SK-N-MC (cell line): ENCODE measurements around the gene CCNI2.

Experiments used
- EZH2 ChIP-seq: fragments of 200-600 bp; sonication (generic); IDR thresholded peaks from one replicate; pipeline ENCODE4 v1.6.1; 2017; ENCODE audit warnings: antibody characterized with exemption
- FOXP2 ChIP-seq: optimal IDR thresholded peaks from 2 replicates; pipeline ENCODE3; 2011; ENCODE audit warnings: mild to moderate bottlenecking, moderate library complexity; ENCODE audit not compliant: insufficient read depth; ENCODE audit errors: extremely low read length, control extremely low read depth
- POLR2AphosphoS5 ChIP-seq: IDR thresholded peaks from 2 replicates; pipeline ENCODE4 v1.6.1; 2012; ENCODE audit warnings: mild to moderate bottlenecking, low read depth, low read length, borderline replicate concordance

- TF ChIP-seq EZH2 (no peak), POLR2AphosphoS5 (no peak), FOXP2 (no peak)
Measured at GRCh38 chr5:132760601-132761317, 13.5 kb downstream of the CCNI2 start.
